Keratinocyte (primary cell): ENCODE results near the gene APP.

ENCODE experiments used
- CTCF ChIP-seq, 3 experiments: IDR thresholded peaks in 1 of 3; conservative IDR thresholded peaks in 1 of 3; optimal IDR thresholded peaks in 1 of 3; 2 replicates in 2 of 3; 3 replicates in 1 of 3; pipeline versions ENCODE3 to v1.5.1; 2011; ENCODE audit warnings: low read length in 3 of 3, mild to moderate bottlenecking in 3 of 3, moderate library complexity in 2 of 3, control low read depth in 1 of 3, inconsistent platforms in 1 of 3; ENCODE audit not compliant: insufficient read depth in 2 of 3; ENCODE audit errors: extremely low read depth in 1 of 3
- EZH2 ChIP-seq: IDR thresholded peaks from one replicate; pipeline ENCODE4 v1.6.1; 2012; ENCODE audit warnings: inconsistent platforms, mild to moderate bottlenecking, low read length, moderate library complexity

- TF ChIP-seq EZH2 (no peak), CTCF (optimal IDR thresholded peaks at IDR 0.05 in 1 of 3, IDR thresholded peaks at IDR 0.05 in 1 of 3, conservative IDR thresholded peaks at IDR 0.05 in 1 of 3; ENCODE audit: extremely low read depth in 1 of 3, insufficient read depth in 2 of 3, low read length in 3 of 3) (no peak)
These were observed 126.7 kb downstream of the APP start for GRCh38 chr21:26043891-26044290.
